K562 (cell line): Measurements from ENCODE around the gene ZNF865. TPM values are rescaled to one million over a fixed set of nuclear protein-coding genes. Genes with fewer than 3 reads are reported as not detected.

Experiments used
- BRCA1 ChIP-seq, 2 experiments: fragments of 450-650 bp in 1 of 2; sonication (generic) in 1 of 2; formaldehyde crosslinking in 1 of 2; IDR thresholded peaks; 2 replicates each; pipeline versions ENCODE4 v1.5.0 to v1.6.1; 2017 to 2020; ENCODE audit warnings: mild to moderate bottlenecking in 1 of 2, missing genetic modification reagents in 1 of 2
- CHD1 ChIP-seq: fragments of 200-600 bp; sonication (generic); IDR thresholded peaks from one replicate; pipeline ENCODE4 v1.6.1; 2012; ENCODE audit warnings: mild to moderate bottlenecking, moderate library complexity, low read length, inconsistent platforms
- E2F3 ChIP-seq: fragments of 250-450 bp; sonication (Bioruptor Pico); IDR thresholded peaks from 2 replicates; pipeline ENCODE4 v1.4.0; 2020; ENCODE audit warnings: mild to moderate bottlenecking
- GTF2A2 ChIP-seq: IDR thresholded peaks from 2 replicates; pipeline ENCODE4 v1.6.1; 2016; ENCODE audit warnings: mild to moderate bottlenecking, missing genetic modification characterization, missing compliant biosample characterization
- HCFC1 ChIP-seq: IDR thresholded peaks from 2 replicates; pipeline ENCODE4 v1.6.1; 2012; ENCODE audit warnings: low read depth, low read length, improper control_type of control experiment
- KAT7 ChIP-seq: sonication (generic); formaldehyde crosslinking; IDR thresholded peaks from 2 replicates; pipeline ENCODE4 v1.8.0; 2022; ENCODE audit warnings: missing genetic modification reagents, mild to moderate bottlenecking, borderline replicate concordance
- MYBL2 ChIP-seq, 2 experiments: fragments of 450-650 bp in 1 of 2; sonication (generic) in 1 of 2; formaldehyde crosslinking in 1 of 2; IDR thresholded peaks; 2 replicates each; pipeline versions ENCODE4 v1.6.1 to v1.8.1; 2017 to 2022; ENCODE audit warnings: borderline replicate concordance in 1 of 2, inconsistent platforms in 1 of 2, low read depth in 1 of 2, mild to moderate bottlenecking in 1 of 2, missing genetic modification reagents in 1 of 2, moderate library complexity in 1 of 2
- NFIX ChIP-seq: fragments of 250-450 bp; sonication (Bioruptor Pico); IDR thresholded peaks from 2 replicates; pipeline ENCODE4 v1.4.0; 2020; ENCODE audit warnings: low read depth, mild to moderate bottlenecking, moderate library complexity
- NFYB ChIP-seq: IDR thresholded peaks from 2 replicates; pipeline ENCODE4 v1.6.1; 2011; ENCODE audit warnings: mild to moderate bottlenecking, moderate library complexity; ENCODE audit not compliant: insufficient read length; ENCODE audit errors: extremely low read depth
- SP1 ChIP-seq: sonication (generic); formaldehyde crosslinking; IDR thresholded peaks from 2 replicates; pipeline ENCODE4 v1.8.1; 2022; ENCODE audit warnings: mild to moderate bottlenecking, missing genetic modification reagents
- ZBTB26 ChIP-seq: fragments of 450-650 bp; formaldehyde crosslinking; IDR thresholded peaks from 2 replicates; pipeline ENCODE4 v1.4.0; 2022; ENCODE audit warnings: missing genetic modification characterization
- ZNF224 ChIP-seq: sonication (generic); formaldehyde crosslinking; IDR thresholded peaks from 2 replicates; pipeline ENCODE4 v1.8.0; 2022; ENCODE audit warnings: mild to moderate bottlenecking, missing genetic modification reagents
- polyA plus RNA-seq, 8 experiments: library from polyadenylated mRNA; depleted of rRNA in 4 of 8; stranded (reverse) in 5 of 8; unstranded in 3 of 8; fragments of >200 nt; fragmentation: Nextera tagmentation in 2 of 8; fragmentation: Illumina TruSeq in 1 of 8; extraction: Ambion mirVana in 2 of 8; extraction: Trizol in 1 of 8; gene quantifications; 2 replicates each; pipeline versions ENCODE4 v1.2.1 to v1.2.3, GENCODE V29; 2011 to 2014; ENCODE audit warnings: inconsistent platforms in 1 of 8, missing spikeins in 1 of 8
- total RNA-seq, 7 experiments: library from RNA; depleted of rRNA in 6 of 7; stranded (reverse); fragments of >200 nt in 6 of 7; fragmentation: Illumina TruSeq in 2 of 7; extraction: Trizol in 2 of 7; gene quantifications; 2 replicates each; pipeline versions ENCODE4 v1.2.1 to v1.2.3, GENCODE V29; 2011 to 2021; ENCODE audit warnings: low replicate concordance in 1 of 7
- TF ChIP-seq, protein P1 (sequence below): sonication (generic); formaldehyde crosslinking; IDR thresholded peaks from 2 replicates; pipeline ENCODE4 v1.8.0; 2022; ENCODE audit warnings: mild to moderate bottlenecking, missing genetic modification reagents

The ZNF865 gene
- total and polyA plus RNA-seq, 9 of the 15 experiments (the other 6 are each of a cell fraction or from before 2014, with no cell fraction given), result 0.40 to 18.8 (median 1.6) TPM; not detected in 2

DNA sequence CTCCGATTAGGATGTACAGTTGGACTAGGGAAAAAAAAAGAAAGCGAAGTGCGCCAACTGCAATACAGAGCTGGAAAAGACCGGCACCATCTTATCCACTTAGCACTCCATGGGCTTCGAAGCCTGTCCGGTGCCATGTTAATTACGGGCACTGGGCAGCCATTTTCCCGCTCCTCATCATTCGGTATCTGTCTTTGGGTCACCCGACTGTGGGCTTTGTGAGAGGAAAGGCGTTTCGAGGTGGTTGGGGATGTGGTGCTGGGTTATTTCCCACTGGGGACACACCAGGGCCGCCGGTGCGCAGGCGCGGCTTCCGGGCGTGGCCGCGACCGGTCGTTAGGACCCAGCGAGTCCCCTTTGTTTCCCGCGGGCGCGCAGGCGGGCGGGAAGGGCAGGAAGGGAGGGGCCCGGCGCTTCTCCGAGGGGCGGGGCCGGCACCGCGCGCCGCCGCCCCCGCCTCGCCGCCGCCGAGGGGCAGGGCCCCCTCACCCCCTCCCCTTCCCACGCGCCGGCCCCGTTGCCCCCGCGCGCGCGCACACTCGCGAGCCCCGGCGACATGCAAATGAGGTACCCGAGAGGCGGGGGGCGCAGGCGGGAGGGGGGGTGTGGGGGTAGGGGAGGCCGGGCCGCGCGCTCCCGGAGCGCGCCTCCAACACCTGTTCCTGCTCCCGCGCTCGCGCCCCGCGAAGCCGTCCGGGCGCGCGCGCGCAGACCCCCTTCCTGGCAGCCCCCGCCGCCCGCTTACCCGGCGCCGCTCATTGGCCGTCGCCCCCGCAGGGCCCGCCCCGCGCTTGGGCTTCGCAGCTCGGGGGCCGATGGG, 5.4 kb upstream of the ZNF865 start, which contains the start of gene ZNF524 (continued):
- TF ChIP-seq CHD1 (peak; percentile 59), BRCA1 (IDR thresholded peaks at IDR 0.05) (no peak), BRCA1 (CRISPR knock-in tag; IDR thresholded peaks at IDR 0.05) (no peak), E2F3 (CRISPR knock-in tag) (peak; percentile 97), ZBTB26 (CRISPR knock-in tag) (no peak), NFIX (CRISPR knock-in tag) (no peak), MYBL2 (IDR thresholded peaks at IDR 0.05; ENCODE audit: low read depth) (peak; percentile 85), MYBL2 (CRISPR knock-in tag; IDR thresholded peaks at IDR 0.05; ENCODE audit: borderline replicate concordance) (no peak), SP1 (peak; percentile 90), HCFC1 (no peak; the same call in 1 of the 2 replicates), KAT7 (CRISPR knock-in tag) (no peak), GTF2A2 (tag) (no peak), NFYB (no peak), ZNF224 (CRISPR knock-in tag) (no peak)
- TF ChIP-seq, protein P1, sequence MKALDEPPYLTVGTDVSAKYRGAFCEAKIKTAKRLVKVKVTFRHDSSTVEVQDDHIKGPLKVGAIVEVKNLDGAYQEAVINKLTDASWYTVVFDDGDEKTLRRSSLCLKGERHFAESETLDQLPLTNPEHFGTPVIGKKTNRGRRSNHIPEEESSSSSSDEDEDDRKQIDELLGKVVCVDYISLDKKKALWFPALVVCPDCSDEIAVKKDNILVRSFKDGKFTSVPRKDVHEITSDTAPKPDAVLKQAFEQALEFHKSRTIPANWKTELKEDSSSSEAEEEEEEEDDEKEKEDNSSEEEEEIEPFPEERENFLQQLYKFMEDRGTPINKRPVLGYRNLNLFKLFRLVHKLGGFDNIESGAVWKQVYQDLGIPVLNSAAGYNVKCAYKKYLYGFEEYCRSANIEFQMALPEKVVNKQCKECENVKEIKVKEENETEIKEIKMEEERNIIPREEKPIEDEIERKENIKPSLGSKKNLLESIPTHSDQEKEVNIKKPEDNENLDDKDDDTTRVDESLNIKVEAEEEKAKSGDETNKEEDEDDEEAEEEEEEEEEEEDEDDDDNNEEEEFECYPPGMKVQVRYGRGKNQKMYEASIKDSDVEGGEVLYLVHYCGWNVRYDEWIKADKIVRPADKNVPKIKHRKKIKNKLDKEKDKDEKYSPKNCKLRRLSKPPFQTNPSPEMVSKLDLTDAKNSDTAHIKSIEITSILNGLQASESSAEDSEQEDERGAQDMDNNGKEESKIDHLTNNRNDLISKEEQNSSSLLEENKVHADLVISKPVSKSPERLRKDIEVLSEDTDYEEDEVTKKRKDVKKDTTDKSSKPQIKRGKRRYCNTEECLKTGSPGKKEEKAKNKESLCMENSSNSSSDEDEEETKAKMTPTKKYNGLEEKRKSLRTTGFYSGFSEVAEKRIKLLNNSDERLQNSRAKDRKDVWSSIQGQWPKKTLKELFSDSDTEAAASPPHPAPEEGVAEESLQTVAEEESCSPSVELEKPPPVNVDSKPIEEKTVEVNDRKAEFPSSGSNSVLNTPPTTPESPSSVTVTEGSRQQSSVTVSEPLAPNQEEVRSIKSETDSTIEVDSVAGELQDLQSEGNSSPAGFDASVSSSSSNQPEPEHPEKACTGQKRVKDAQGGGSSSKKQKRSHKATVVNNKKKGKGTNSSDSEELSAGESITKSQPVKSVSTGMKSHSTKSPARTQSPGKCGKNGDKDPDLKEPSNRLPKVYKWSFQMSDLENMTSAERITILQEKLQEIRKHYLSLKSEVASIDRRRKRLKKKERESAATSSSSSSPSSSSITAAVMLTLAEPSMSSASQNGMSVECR (CRISPR knock-in tag), result 0 out of 2 replicates have a peak, but pooled peaks have one; percentile 38
